CD4-positive, alpha-beta T cell treated with Interleukin-15 for 1 hour (primary cell): ENCODE data around the gene CAPZA3.
"Not testable (repeated sequence)": the region's sequence is repeated elsewhere in the genome, so short reads cannot be mapped to it uniquely, and the experiment has no call there.

ENCODE experiments used
- DNase-seq: peaks from one replicate; pipeline ENCODE4 v3.0.0-alpha.2; 2020

Gene CAPZA3

DNA sequence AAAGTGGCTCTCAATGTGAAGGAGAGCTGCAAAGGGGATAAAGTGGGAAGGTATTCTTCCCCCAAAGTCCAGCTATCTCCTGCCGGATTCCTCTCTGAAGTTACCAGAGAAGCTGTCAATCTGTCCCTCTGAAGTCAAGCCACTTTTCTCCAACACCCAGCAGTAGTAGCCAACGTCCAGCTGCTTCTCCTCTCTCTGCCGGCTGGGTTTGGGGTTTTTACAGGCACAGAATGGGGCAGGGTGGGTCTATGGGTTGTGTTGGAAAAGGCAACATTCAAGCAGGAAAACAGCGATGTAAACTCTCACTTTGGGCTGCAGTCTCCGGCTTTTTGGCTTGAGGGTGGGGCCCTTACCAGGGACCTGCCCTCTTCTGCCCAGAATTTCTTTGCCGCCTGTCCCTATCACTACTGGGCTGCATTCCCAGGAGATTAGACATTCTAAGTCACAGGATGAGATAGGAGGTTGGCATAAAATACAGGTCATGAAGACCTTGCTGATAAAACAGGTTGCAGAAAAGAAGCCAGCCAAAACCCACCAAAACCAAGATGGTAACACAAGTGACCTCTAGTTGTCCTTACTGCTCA lies 16.3 kb downstream of the CAPZA3 start:
- DNase-seq: no peak

DNA sequence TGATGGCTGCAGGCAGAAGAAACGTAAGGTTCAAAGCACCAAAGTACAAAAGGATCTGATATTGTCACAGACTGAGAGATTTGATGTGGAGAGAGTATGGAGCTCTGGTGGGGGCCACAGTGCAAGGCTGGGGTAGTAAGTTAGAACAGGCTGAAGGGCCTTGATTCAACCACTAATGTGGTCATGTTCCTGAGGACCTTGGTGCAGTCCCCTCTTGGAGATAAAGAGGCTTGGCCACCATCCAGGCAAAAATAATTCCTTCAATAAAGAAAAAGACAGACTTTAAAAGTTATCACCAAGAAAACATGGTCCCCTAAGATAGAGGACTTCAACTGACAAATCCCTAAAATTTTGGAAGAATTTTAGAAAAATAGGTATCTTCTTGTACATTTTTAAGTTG lies 17.4 kb downstream of the CAPZA3 start:
- DNase-seq: no peak

- not testable (repeated sequence) for DNase-seq
Observed at GRCh38 chr12:18766479-18766878, 28.6 kb downstream of the CAPZA3 start.

- no peak for DNase-seq
Observed at GRCh38 chr12:18782827-18783226, 44.9 kb downstream of the CAPZA3 start.

- not testable (repeated sequence) for DNase-seq
Observed at GRCh38 chr12:18785465-18785864, 47.5 kb downstream of the CAPZA3 start.
